Measurements from ENCODE around the gene PEAK1.

The PEAK1 gene

GRCh38 chr15:77239882-77240608 lies 179.9 kb downstream of the PEAK1 start:
- H3K4me2 ChIP-seq = no peak overlapping the region
- H3K9ac ChIP-seq = no peak overlapping the region
- no peaks in the 10 kb centered on the region for H3K27me3 ChIP-seq
- peaks cover 0 to 14% (median 0%) of the 10 kb centered on the region in 10 experiments; a peak in 4 of 20 replicates for H3K4me1 ChIP-seq
- no peak overlapping the region for H3K27ac ChIP-seq
- H3K9me3 ChIP-seq (replicated peaks in 1 of 11) = peaks cover 16 to 19% (median 18%) of the 10 kb centered on the region in 11 experiments
- TF ChIP-seq Cebpa-rat (IDR thresholded peaks at IDR 0.05) = no peak
- no peak overlapping the region for H3K4me3 ChIP-seq
- no peaks in the 10 kb centered on the region for H4K20me1 ChIP-seq
- peaks cover 6 to 42% (median 14%) of the 10 kb centered on the region in 11 experiments; a peak in 15 of 22 replicates for H3K36me3 ChIP-seq

GRCh38 chr15:77235566-77235965 lies 184.3 kb downstream of the PEAK1 start:
- Histone ChIP-seq H3K27me3 (no peaks in the 10 kb centered on the region), H3K27ac (no peak overlapping the region), H3K9ac (no peak overlapping the region), H3K9me3 (replicated peaks in 1 of 11) (peaks cover 16 to 24% (median 22%) of the 10 kb centered on the region in 11 experiments), H3K4me2 (no peak overlapping the region), H3K36me3 (peaks cover 6 to 33% (median 14%) of the 10 kb centered on the region in 11 experiments; a peak in 15 of 22 replicates), H3K4me1 (no peaks in the 10 kb centered on the region), H4K20me1 (no peaks in the 10 kb centered on the region), H3K4me3 (no peak overlapping the region)
- no peak for TF ChIP-seq Cebpa-rat (IDR thresholded peaks at IDR 0.05)

- H3K9ac ChIP-seq = no peak overlapping the region
- TF ChIP-seq Cebpa-rat (IDR thresholded peaks at IDR 0.05) = no peak
- no peaks in the 10 kb centered on the region for H3K27me3 ChIP-seq
- H3K4me1 ChIP-seq = peaks cover 6 to 16% (median 12%) of the 10 kb centered on the region in 10 experiments; a peak in 17 of 20 replicates
- no peak overlapping the region for H3K4me2 ChIP-seq
- H4K20me1 ChIP-seq = no peaks in the 10 kb centered on the region
- H3K36me3 ChIP-seq = 0 out of 22 replicates have a peak, but pooled peaks cover 0 to 2% (median 0%) of the 10 kb centered on the region in 11 experiments
- no peak overlapping the region for H3K4me3 ChIP-seq
- H3K27ac ChIP-seq = no peak overlapping the region
- H3K9me3 ChIP-seq (replicated peaks in 1 of 11) = no peaks in the 10 kb centered on the region
Measured at GRCh38 chr15:77228828-77229227, 191.1 kb downstream of the PEAK1 start.

GRCh38 chr15:77226652-77227051 lies 193.3 kb downstream of the PEAK1 start:
- Histone ChIP-seq H3K4me3 (no peak overlapping the region), H3K9me3 (replicated peaks in 1 of 11) (no peaks in the 10 kb centered on the region), H4K20me1 (no peaks in the 10 kb centered on the region), H3K4me2 (no peak overlapping the region), H3K4me1 (peaks cover 6 to 16% (median 12%) of the 10 kb centered on the region in 10 experiments; a peak in 17 of 20 replicates), H3K9ac (no peak overlapping the region), H3K27me3 (no peaks in the 10 kb centered on the region), H3K36me3 (peaks cover 0 to 5% (median 0%) of the 10 kb centered on the region in 11 experiments; a peak in 1 of 22 replicates), H3K27ac (no peak overlapping the region)
- no peak for TF ChIP-seq Cebpa-rat (IDR thresholded peaks at IDR 0.05)

- TF ChIP-seq Cebpa-rat (IDR thresholded peaks at IDR 0.05) = no peak
- no peaks in the 10 kb centered on the region for H3K27me3 ChIP-seq
- peaks cover 0 to 5% (median 0%) of the 10 kb centered on the region in 11 experiments; a peak in 1 of 22 replicates for H3K36me3 ChIP-seq
- no peak overlapping the region for H3K4me2 ChIP-seq
- peaks cover 6 to 16% (median 12%) of the 10 kb centered on the region in 10 experiments; a peak in 17 of 20 replicates for H3K4me1 ChIP-seq
- no peak overlapping the region for H3K27ac ChIP-seq
- no peaks in the 10 kb centered on the region for H3K9me3 ChIP-seq (replicated peaks in 1 of 11)
- no peak overlapping the region for H3K4me3 ChIP-seq
- H4K20me1 ChIP-seq = no peaks in the 10 kb centered on the region
- H3K9ac ChIP-seq = no peak overlapping the region
Measured at GRCh38 chr15:77225646-77226045, 194.3 kb downstream of the PEAK1 start.

- Histone ChIP-seq H3K27me3 (no peaks in the 10 kb centered on the region), H3K4me1 (peaks cover 6 to 16% (median 12%) of the 10 kb centered on the region in 10 experiments; a peak in 17 of 20 replicates), H3K27ac (no peak overlapping the region), H3K4me2 (peak overlapping the region in 7 of 11 experiments; percentile 0 to 34 (median 20); a peak in 5 of 22 replicates), H3K9ac (no peak overlapping the region), H3K9me3 (replicated peaks in 1 of 11) (no peaks in the 10 kb centered on the region), H3K4me3 (no peak overlapping the region), H4K20me1 (no peaks in the 10 kb centered on the region), H3K36me3 (peaks cover 0 to 5% (median 0%) of the 10 kb centered on the region in 11 experiments; a peak in 1 of 22 replicates)
- no peak for TF ChIP-seq Cebpa-rat (IDR thresholded peaks at IDR 0.05)
Measured at GRCh38 chr15:77225088-77225487, 194.8 kb downstream of the PEAK1 start.

GRCh38 chr15:77224352-77224751 lies 195.6 kb downstream of the PEAK1 start:
- Histone ChIP-seq H3K9ac (no peak overlapping the region), H3K4me3 (no peak overlapping the region), H4K20me1 (no peaks in the 10 kb centered on the region), H3K36me3 (peaks cover 0 to 5% (median 0%) of the 10 kb centered on the region in 11 experiments; a peak in 1 of 22 replicates), H3K4me2 (peak overlapping the region in 10 of 11 experiments; percentile 0 to 34 (median 19); a peak in 9 of 22 replicates), H3K27me3 (no peaks in the 10 kb centered on the region), H3K9me3 (replicated peaks in 1 of 11) (no peaks in the 10 kb centered on the region), H3K4me1 (peaks cover 6 to 16% (median 12%) of the 10 kb centered on the region in 10 experiments; a peak in 17 of 20 replicates), H3K27ac (no peak overlapping the region)
- no peak for TF ChIP-seq Cebpa-rat (IDR thresholded peaks at IDR 0.05)

GRCh38 chr15:77221708-77222107 lies 198.2 kb downstream of the PEAK1 start:
- Histone ChIP-seq H3K27ac (no peak overlapping the region), H3K27me3 (no peaks in the 10 kb centered on the region), H3K9me3 (replicated peaks in 1 of 11) (no peaks in the 10 kb centered on the region), H3K4me1 (peaks cover 6 to 13% (median 12%) of the 10 kb centered on the region in 10 experiments; a peak in 17 of 20 replicates), H3K4me3 (no peak overlapping the region), H3K4me2 (no peak overlapping the region), H3K36me3 (peaks cover 0 to 8% (median 0%) of the 10 kb centered on the region in 11 experiments; a peak in 3 of 22 replicates), H3K9ac (no peak overlapping the region), H4K20me1 (no peaks in the 10 kb centered on the region)
- no peak for TF ChIP-seq Cebpa-rat (IDR thresholded peaks at IDR 0.05)

GRCh38 chr15:77221174-77221573 lies 198.7 kb downstream of the PEAK1 start:
- no peaks in the 10 kb centered on the region for H3K9me3 ChIP-seq (replicated peaks in 1 of 11)
- H3K9ac ChIP-seq = no peak overlapping the region
- H3K27me3 ChIP-seq = no peaks in the 10 kb centered on the region
- TF ChIP-seq Cebpa-rat (IDR thresholded peaks at IDR 0.05) = no peak
- no peak overlapping the region for H3K4me2 ChIP-seq
- no peak overlapping the region for H3K4me3 ChIP-seq
- no peaks in the 10 kb centered on the region for H4K20me1 ChIP-seq
- peaks cover 6 to 13% (median 12%) of the 10 kb centered on the region in 10 experiments; a peak in 17 of 20 replicates for H3K4me1 ChIP-seq
- no peak overlapping the region for H3K27ac ChIP-seq
- H3K36me3 ChIP-seq = peaks cover 0 to 13% (median 0%) of the 10 kb centered on the region in 11 experiments; a peak in 3 of 22 replicates
